ENCODE results near the gene PHF13.

Gene PHF13

DNA sequence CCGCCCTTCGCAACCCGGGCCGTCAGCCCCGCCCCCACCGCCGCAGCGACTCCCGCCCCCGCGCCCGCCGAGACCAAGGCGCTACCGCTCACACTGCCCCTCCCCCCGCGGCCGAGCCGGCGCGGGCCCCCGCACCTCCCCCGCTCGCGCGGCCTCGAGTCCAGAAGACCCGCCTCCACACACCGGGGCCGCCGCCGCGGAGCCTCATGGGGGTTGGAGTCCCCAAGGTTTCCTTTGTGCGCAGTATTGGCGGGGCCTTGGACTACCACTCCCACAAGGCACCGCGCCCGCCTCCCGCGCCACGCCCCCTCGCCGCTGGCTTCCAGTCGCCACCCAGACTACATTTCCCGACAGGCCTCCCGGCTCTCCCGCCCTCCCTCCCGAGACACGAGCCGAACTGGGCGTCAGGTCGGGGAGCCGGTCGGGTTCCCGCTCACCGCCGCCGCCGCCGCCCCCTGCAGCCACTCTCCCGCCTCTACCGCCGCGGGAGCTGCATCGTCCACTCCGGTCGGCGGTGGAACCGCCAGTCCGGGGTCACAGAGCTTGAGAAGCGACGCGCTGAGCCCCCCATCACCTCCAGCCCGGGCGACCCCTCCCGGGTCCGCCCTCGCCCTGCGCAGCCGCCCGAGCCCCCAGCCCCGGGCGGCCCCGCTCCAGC, at the start of gene PHF13:
Gene PHF13 (plus strand): TSS at position 371 of the 658 bp plus-strand sequence. CDS start 336 bp downstream, outside the sequence.
- peak; percentile 95 for DNase-seq (ENCODE audit: low read depth)
- TF ChIP-seq, protein P1, sequence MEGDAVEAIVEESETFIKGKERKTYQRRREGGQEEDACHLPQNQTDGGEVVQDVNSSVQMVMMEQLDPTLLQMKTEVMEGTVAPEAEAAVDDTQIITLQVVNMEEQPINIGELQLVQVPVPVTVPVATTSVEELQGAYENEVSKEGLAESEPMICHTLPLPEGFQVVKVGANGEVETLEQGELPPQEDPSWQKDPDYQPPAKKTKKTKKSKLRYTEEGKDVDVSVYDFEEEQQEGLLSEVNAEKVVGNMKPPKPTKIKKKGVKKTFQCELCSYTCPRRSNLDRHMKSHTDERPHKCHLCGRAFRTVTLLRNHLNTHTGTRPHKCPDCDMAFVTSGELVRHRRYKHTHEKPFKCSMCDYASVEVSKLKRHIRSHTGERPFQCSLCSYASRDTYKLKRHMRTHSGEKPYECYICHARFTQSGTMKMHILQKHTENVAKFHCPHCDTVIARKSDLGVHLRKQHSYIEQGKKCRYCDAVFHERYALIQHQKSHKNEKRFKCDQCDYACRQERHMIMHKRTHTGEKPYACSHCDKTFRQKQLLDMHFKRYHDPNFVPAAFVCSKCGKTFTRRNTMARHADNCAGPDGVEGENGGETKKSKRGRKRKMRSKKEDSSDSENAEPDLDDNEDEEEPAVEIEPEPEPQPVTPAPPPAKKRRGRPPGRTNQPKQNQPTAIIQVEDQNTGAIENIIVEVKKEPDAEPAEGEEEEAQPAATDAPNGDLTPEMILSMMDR (IDR thresholded peaks at IDR 0.05; ENCODE audit: control insufficient read depth, insufficient read depth, low read depth, low read length, missing control alignments): no peak
- H3K4me3 ChIP-seq (ENCODE audit: control insufficient read depth, low read depth, low read length): peak within 1 kb of the TSS; percentile 82

DNA sequence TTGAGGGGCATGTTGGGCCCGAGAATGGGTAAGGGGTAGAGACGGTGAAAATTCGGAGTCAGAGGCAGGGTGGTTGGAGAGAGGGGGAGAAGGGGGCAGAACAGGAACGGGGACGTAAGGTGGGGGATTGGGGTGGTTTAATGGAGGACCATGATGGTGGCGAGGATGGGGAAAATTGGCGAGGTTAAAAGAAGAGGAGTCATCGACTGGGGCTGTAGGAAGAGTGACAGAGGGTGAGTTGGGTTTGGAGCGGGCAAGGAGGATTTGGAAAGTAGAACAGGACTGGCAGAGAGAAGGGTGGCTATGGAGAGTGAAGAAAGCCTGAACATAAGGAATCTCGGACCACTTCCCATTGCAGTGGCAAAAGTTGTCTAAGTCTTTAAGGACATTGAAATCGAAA, 44.5 kb upstream of the PHF13 start:
- no peak for DNase-seq (ENCODE audit: low read depth)
- TF ChIP-seq, protein P1 (IDR thresholded peaks at IDR 0.05; ENCODE audit: control insufficient read depth, insufficient read depth, low read depth, low read length, missing control alignments): no peak

DNA sequence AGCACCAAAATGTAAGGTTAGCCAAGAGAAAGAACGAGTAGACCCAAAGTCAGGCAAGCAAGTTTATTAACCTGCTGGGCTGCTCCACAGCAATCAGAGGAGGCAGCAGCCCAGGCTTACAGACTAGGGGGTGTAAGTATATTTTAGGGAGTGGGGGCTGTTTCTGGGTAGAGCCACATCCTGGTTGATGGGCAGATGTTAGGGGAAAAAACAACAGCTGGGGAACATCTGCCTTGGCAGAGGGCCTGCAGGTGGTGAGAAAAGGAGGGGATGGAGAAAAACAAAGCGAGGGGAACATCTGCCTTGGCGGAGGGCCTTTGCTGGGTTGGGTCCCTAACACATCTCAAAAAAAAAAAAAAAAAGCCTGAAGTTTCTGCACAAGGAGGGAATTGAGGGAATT, 43.4 kb upstream of the PHF13 start:
- DNase-seq (ENCODE audit: low read depth): no peak
- no peak overlapping the region for H3K4me3 ChIP-seq (ENCODE audit: control insufficient read depth, low read depth, low read length)
- TF ChIP-seq, protein P1 (IDR thresholded peaks at IDR 0.05; ENCODE audit: control insufficient read depth, insufficient read depth, low read depth, low read length, missing control alignments): no peak

More for the DNA sequence above, 44.5 kb upstream of the PHF13 start:
- H3K4me3 ChIP-seq (ENCODE audit: control insufficient read depth, low read depth, low read length): no peak overlapping the region

DNA sequence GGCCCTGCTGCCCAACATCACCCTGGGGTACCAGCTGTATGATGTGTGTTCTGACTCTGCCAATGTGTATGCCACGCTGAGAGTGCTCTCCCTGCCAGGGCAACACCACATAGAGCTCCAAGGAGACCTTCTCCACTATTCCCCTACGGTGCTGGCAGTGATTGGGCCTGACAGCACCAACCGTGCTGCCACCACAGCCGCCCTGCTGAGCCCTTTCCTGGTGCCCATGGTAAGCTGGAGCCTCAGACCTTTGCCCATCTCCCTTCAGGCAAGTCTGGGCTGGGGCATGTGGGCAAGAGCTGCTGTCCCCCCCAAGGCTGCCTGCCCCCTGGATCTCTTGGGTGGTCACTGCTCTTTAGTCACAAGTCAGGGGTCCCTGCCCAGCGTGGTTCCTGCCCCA, 42.5 kb upstream of the PHF13 start:
- no peak for DNase-seq (ENCODE audit: low read depth)
- no peak overlapping the region for H3K4me3 ChIP-seq (ENCODE audit: control insufficient read depth, low read depth, low read length)
- TF ChIP-seq, protein P1 (IDR thresholded peaks at IDR 0.05; ENCODE audit: control insufficient read depth, insufficient read depth, low read depth, low read length, missing control alignments): no peak

DNA sequence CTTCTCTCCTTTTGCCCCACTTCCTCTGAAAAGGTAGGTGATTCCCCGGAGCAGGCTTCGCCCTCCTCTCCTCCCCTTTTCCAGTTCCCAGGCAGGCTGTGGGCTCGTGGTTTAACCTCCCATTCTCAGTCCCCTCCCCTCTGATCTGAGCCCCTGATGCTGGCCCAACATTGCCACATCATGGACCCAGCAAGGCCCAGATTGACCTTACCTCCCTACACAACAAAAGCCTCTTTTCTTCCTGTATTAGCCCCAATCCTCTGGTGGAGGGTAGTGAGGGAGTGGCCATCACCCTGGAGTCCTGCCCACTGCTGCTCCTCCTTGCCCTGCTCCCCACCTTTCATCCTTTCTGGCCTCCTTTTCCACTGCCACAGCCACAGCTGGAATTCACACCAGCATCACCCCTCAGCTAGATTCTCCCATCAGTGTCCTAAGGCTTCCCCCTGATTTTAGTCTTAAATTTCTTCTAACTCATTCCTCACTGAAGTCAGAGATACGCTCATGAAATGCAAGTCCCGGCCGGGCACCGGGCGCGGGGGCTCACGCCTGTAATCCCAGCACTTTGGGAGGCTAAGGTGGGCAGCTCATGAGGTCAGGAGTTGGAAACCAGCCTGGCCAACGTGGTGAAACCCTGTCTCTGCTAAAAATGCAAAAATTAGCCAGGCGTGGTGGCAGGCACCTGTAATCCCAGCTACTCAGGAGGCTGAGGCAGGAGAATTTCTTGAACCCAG, 40.7 kb upstream of the PHF13 start:
- no peak for DNase-seq (ENCODE audit: low read depth)
- no peak overlapping the region for H3K4me3 ChIP-seq (ENCODE audit: control insufficient read depth, low read depth, low read length)
- TF ChIP-seq, protein P1 (IDR thresholded peaks at IDR 0.05; ENCODE audit: control insufficient read depth, insufficient read depth, low read depth, low read length, missing control alignments): no peak

DNA sequence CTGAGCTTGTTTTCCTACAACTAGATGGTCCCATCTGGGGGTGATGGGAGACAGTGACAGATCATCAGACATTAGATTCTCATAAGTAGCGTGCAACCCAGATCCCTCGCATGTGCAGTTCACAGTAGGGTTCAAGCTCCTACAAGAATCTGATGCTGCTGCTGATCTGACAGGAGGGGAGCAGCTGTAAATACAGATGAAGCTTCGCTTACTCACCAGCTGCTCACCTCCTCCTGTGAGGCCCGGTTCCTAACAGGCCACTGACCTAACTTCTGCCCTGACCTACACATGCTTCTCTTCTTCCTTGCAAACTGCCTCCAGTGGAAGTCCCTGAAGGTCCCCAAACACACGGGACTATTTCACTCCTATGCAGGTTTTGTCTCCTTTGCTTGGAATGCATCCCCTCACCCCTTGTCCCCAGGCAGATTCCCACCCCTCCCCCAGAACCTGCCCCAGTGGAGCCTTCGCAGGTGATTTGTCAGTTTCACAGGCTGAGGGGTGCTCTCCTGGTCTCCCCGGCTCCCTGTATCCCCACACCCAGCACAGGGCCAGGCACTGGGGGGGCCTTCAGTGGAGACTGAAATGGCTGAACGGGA, 39.4 kb upstream of the PHF13 start:
- no peak for DNase-seq (ENCODE audit: low read depth)
- TF ChIP-seq, protein P1 (IDR thresholded peaks at IDR 0.05; ENCODE audit: control insufficient read depth, insufficient read depth, low read depth, low read length, missing control alignments): no peak

More for the DNA sequence above, 39.4 kb upstream of the PHF13 start:
- no peak overlapping the region for H3K4me3 ChIP-seq (ENCODE audit: control insufficient read depth, low read depth, low read length)
